Measurements from ENCODE around the gene PAQR8.

- TF ChIP-seq CTCF (conservative IDR thresholded peaks at IDR 0.05; ENCODE audit: low read depth, low read length) (no peak), EZH2 (IDR thresholded peaks at IDR 0.05; ENCODE audit: low read length, unreplicated experiment) (no peak), EZH2phosphoT487 (IDR thresholded peaks at IDR 0.05; ENCODE audit: borderline replicate concordance, low read length) (no peak)
Observed at GRCh38 chr6:52335576-52335975, 26.4 kb upstream of the PAQR8 start.

All from PC-3 (cell line).